HFF-Myc (cell line): ENCODE measurements around the gene AXDND1.
"Not testable (repeated sequence)": the region's sequence is repeated elsewhere in the genome, so short reads cannot be mapped to it uniquely, and the experiment has no call there.

Experiments
- DNase-seq: peaks from one replicate; pipeline ENCODE4 v3.0.0-alpha.2; 2011; ENCODE audit warnings: low read depth; ENCODE audit errors: extremely low read depth
- H3K4me3 ChIP-seq: replicated peaks from 2 replicates; pipeline ENCODE4 v1.5.1; 2011; ENCODE audit warnings: low read depth, mild to moderate bottlenecking, control low read depth, low read length
- CTCF ChIP-seq: IDR thresholded peaks from 2 replicates; pipeline ENCODE4 v1.5.1; 2012; ENCODE audit warnings: mild to moderate bottlenecking, low read depth, low read length, control low read depth; ENCODE audit errors: missing control alignments

Gene AXDND1

GRCh38 chr1:179510038-179510437, 144.3 kb downstream of the AXDND1 start:
- no peak for TF ChIP-seq CTCF
- DNase-seq, result no peak
- no peak overlapping the region for H3K4me3 ChIP-seq

GRCh38 chr1:179516976-179517705, 151.4 kb downstream of the AXDND1 start:
- H3K4me3 ChIP-seq, result no peak overlapping the region
- no peak for DNase-seq
- TF ChIP-seq CTCF, result no peak

GRCh38 chr1:179518544-179518943, 152.8 kb downstream of the AXDND1 start:
- not testable (repeated sequence) for H3K4me3 ChIP-seq, DNase-seq

- no peak for DNase-seq
- no peak for TF ChIP-seq CTCF
- no peak overlapping the region for H3K4me3 ChIP-seq
Measured at GRCh38 chr1:179529482-179530195, 163.9 kb downstream of the AXDND1 start.

- no peak for TF ChIP-seq CTCF
- no peak for DNase-seq
- H3K4me3 ChIP-seq, result no peak overlapping the region
Measured at GRCh38 chr1:179530352-179530751, 164.6 kb downstream of the AXDND1 start.

GRCh38 chr1:179541774-179542173, 176.0 kb downstream of the AXDND1 start:
- TF ChIP-seq CTCF, result no peak
- DNase-seq, result no peak
- H3K4me3 ChIP-seq, result no peak overlapping the region

- TF ChIP-seq CTCF, result no peak
- H3K4me3 ChIP-seq, result no peak overlapping the region
- no peak for DNase-seq
Measured at GRCh38 chr1:179545321-179545720, 179.6 kb downstream of the AXDND1 start.
